Adrenal gland (tissue), 12 donors: Measurements from ENCODE around the gene SCUBE1. TPM values are rescaled to one million over a fixed set of nuclear protein-coding genes. Genes with fewer than 3 reads are reported as not detected.

Source experiments
- DNase-seq, 7 donors: peaks; one replicate each; pipeline ENCODE4 v3.0.0-alpha.2; 2019 to 2020
- H3K27ac ChIP-seq, 5 donors: fragments of 200-600 bp; sonication (generic) in 4 of 5; 1 replicate in 3 of 5; 2 replicates in 2 of 5; pipeline versions ENCODE4 v1.5.1 to v1.8.0; 2016 to 2020; ENCODE audit warnings: mild to moderate bottlenecking in 1 of 5
- H3K27me3 ChIP-seq: fragments of 200-600 bp; 2 replicates; pipeline ENCODE4 v1.8.0; 2021
- H3K36me3 ChIP-seq, 2 donors: fragments of 200-600 bp; replicated peaks in 1 of 2; 1 replicate in 1 of 2; 2 replicates in 1 of 2; pipeline versions ENCODE4 v1.5.1 to v1.8.0; 2018 to 2022
- H3K4me1 ChIP-seq, 2 donors: fragments of 200-600 bp; replicated peaks in 1 of 2; 1 replicate in 1 of 2; 2 replicates in 1 of 2; pipeline versions ENCODE4 v1.5.1 to v1.8.0; 2018 to 2021
- H3K4me3 ChIP-seq, 4 donors: fragments of 200-600 bp; sonication (generic) in 3 of 4; one replicate each; pipeline ENCODE4 v1.5.1; 2016 to 2018
- H3K9me3 ChIP-seq, 3 donors: fragments of 200-600 bp; sonication (generic) in 1 of 3; replicated peaks in 1 of 3; 1 replicate in 2 of 3; 2 replicates in 1 of 3; pipeline versions ENCODE4 v1.5.1 to v1.8.0; 2016 to 2021
- CTCF ChIP-seq, 6 experiments: fragments of 450-650 bp in 4 of 6; fragments of 200-600 bp in 2 of 6; sonication (generic) in 1 of 6; IDR thresholded peaks; 1 replicate in 5 of 6; 2 replicates in 1 of 6; pipeline versions ENCODE4 v1.5.1 to v1.8.0; 2016 to 2021; ENCODE audit warnings: antibody characterized with exemption in 6 of 6, mild to moderate bottlenecking in 2 of 6, moderate library complexity in 1 of 6
- POLR2A ChIP-seq, 2 donors: fragments of 450-650 bp; IDR thresholded peaks; one replicate each; pipeline ENCODE4 v1.6.1; 2017; ENCODE audit warnings: antibody characterized with exemption in 2 of 2, mild to moderate bottlenecking in 2 of 2, moderate library complexity in 1 of 2
- WGBS, 4 donors: extraction: QIAGEN DNeasy Blood & Tissue Kit in 2 of 4; methylation state at CpG; one replicate each; pipeline versions ENCODE4 v1.1.5 to v1.1.7; 2013 to 2017; 5-methylcytosine and 5-hydroxymethylcytosine counted together
- intact Hi-C, 2 donors: fragments of 100-400 bp; cut with DNase I; formaldehyde crosslinking; loops; one replicate each; pipeline versions ENCODE4 v1.14.1 to v1.15.0; 2022 to 2023
- polyA plus RNA-seq, 3 donors: library from polyadenylated mRNA; stranded (reverse); fragments of 200-250 nt in 2 of 3; fragments of 350-450 nt in 1 of 3; fragmentation: Illumina TruSeq in 1 of 3; extraction: RNeasy Lipid Tissue Mini Kit (QIAGEN cat#74804) in 1 of 3; gene quantifications; one replicate each; pipeline ENCODE4 v1.2.3, GENCODE V29; 2013 to 2014
- total RNA-seq, 9 donors: library from RNA; depleted of rRNA in 4 of 9; stranded (reverse); fragments of >200 nt in 4 of 9; fragments of 120-200 nt in 1 of 9; fragmentation: NEBNext Ultra II Directional in 1 of 9; extraction: Animal tissue kit (Norgen Biotek cat#: 25700) in 1 of 9; gene quantifications; one replicate each; pipeline versions ENCODE4 v1.1.0 to v1.2.4, GENCODE V29; 2013 to 2023
- donor health status: healthy with polysubstance abuse.
- donor health status: Bipolar disorder and iron deficiency.
- donor health status: DM: yes; HTN: yes; CAD: no.
- donor health status: DM: no; HTN: no; CAD: no.
- donor health status: DM: no; HTN: no; CAD: no.
- donor health status: DM: yes; HTN: yes; CAD: no.

Gene SCUBE1
- total and polyA plus RNA-seq, 12 donors, result 1.4 to 34.0 (median 8.8) TPM

GRCh38 chr22:43244803-43245527, 98.2 kb downstream of the SCUBE1 start:
- WGBS, 4 donors, result 80 to 91% (median 90%) methylated on average over 14 to 24 of the region's 24 CpGs
- no peak for DNase-seq
- no peaks in the 10 kb centered on the region for H3K9me3 ChIP-seq
- H3K27ac ChIP-seq, result no peak overlapping the region
- H3K36me3 ChIP-seq, result no peaks in the 10 kb centered on the region
- TF ChIP-seq POLR2A (IDR thresholded peaks at IDR 0.05) (no peak), CTCF (IDR thresholded peaks at IDR 0.05) (no peak)
- H3K4me1 ChIP-seq, result no peaks in the 10 kb centered on the region
- H3K27me3 ChIP-seq, result no peaks in the 10 kb centered on the region
- no peak overlapping the region for H3K4me3 ChIP-seq
- intact Hi-C loops, result no loop called here

- TF ChIP-seq CTCF (IDR thresholded peaks at IDR 0.05) (no peak), POLR2A (IDR thresholded peaks at IDR 0.05) (no peak)
- no peaks in the 10 kb centered on the region for H3K4me1 ChIP-seq
- no peak overlapping the region for H3K27ac ChIP-seq
- H3K9me3 ChIP-seq, result no peaks in the 10 kb centered on the region
- DNase-seq, result no peak
- H3K27me3 ChIP-seq, result no peaks in the 10 kb centered on the region
- H3K36me3 ChIP-seq, result no peaks in the 10 kb centered on the region
- intact Hi-C loops, result no loop called here
- 74 to 100% (median 84%) methylated on average over 4 to 7 of the region's 7 CpGs for WGBS, 4 donors
- no peak overlapping the region for H3K4me3 ChIP-seq
Measured at GRCh38 chr22:43244402-43244801, 98.8 kb downstream of the SCUBE1 start.

GRCh38 chr22:43243324-43243723, 99.8 kb downstream of the SCUBE1 start:
- DNase-seq, result no peak
- H3K4me1 ChIP-seq, result peaks cover 0 to 4% of the 10 kb centered on the region in 2 donors
- 91 to 98% (median 95%) methylated on average over 6 to 12 of the region's 12 CpGs; no CpG with 5 or more reads in 1 of the 4 donors for WGBS, 4 donors
- no peaks in the 10 kb centered on the region for H3K27me3 ChIP-seq
- H3K27ac ChIP-seq, result no peak overlapping the region
- no peaks in the 10 kb centered on the region for H3K9me3 ChIP-seq
- no peak for TF ChIP-seq POLR2A (IDR thresholded peaks at IDR 0.05)
- TF ChIP-seq CTCF (IDR thresholded peaks at IDR 0.05), result no peak
- H3K4me3 ChIP-seq, result no peak overlapping the region
- intact Hi-C loops, result no loop called here
- H3K36me3 ChIP-seq, result no peaks in the 10 kb centered on the region

- 95 to 100% (median 98%) methylated on average over 2 to 6 of the region's 6 CpGs for WGBS, 4 donors
Measured at GRCh38 chr22:43242627-43243026, 100.5 kb downstream of the SCUBE1 start.

More at GRCh38 chr22:43242627-43243026, 100.5 kb downstream of the SCUBE1 start:
- H3K4me1 ChIP-seq, result peaks cover 5 to 11% of the 10 kb centered on the region in 2 donors
- H3K36me3 ChIP-seq, result no peaks in the 10 kb centered on the region
- no peak overlapping the region for H3K4me3 ChIP-seq
- H3K27ac ChIP-seq, result no peak overlapping the region
- TF ChIP-seq POLR2A (IDR thresholded peaks at IDR 0.05) (no peak), CTCF (IDR thresholded peaks at IDR 0.05) (no peak)
- H3K27me3 ChIP-seq, result no peaks in the 10 kb centered on the region
- intact Hi-C loops, result no loop called here
- H3K9me3 ChIP-seq, result no peaks in the 10 kb centered on the region
- DNase-seq, result no peak
